ENCODE data around the gene MUC5B.
"Not testable (repeated sequence)": the region's sequence is repeated elsewhere in the genome, so short reads cannot be mapped to it uniquely, and the experiment has no call there.

The MUC5B gene

GRCh38 chr11:1203505-1204271, 19.2 kb upstream of the MUC5B start:
- no peak for DNase-seq

DNA sequence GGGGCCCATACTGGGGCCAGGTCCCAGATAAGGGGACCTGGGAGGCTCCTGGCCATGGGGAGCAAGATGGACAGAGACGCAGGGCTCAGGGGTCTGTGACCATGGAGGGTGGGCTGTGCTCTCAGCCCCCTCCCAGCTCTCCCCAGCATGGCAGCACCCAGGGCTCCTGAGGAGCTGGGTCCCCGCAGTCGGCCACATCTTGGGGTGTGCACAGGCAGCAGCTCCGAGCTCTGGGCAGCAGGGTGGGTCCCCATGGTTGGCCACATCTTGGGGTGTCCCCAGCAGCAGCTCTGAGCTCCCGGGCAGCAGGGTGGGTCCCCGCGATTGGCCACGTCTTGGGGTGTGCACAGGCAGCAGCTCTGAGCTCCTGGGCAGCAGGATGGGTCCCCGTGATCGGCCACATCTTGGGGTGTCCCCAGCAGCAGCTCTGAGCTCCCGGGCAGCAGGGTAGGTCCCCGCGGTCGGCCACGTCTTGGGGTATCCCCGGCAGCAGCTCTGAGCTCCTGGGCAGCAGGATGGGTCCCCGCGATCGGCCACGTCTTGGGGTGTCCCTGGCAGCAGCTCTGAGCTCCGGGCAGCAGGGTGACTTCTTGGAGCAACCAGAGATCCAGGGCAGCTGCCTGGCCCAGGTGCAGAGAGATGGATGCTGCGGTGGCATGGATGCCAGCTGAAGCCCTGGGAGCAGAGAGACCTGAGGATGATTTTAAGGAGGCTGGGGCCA, 18.3 kb upstream of the MUC5B start:
- DNase-seq: no peak

DNA sequence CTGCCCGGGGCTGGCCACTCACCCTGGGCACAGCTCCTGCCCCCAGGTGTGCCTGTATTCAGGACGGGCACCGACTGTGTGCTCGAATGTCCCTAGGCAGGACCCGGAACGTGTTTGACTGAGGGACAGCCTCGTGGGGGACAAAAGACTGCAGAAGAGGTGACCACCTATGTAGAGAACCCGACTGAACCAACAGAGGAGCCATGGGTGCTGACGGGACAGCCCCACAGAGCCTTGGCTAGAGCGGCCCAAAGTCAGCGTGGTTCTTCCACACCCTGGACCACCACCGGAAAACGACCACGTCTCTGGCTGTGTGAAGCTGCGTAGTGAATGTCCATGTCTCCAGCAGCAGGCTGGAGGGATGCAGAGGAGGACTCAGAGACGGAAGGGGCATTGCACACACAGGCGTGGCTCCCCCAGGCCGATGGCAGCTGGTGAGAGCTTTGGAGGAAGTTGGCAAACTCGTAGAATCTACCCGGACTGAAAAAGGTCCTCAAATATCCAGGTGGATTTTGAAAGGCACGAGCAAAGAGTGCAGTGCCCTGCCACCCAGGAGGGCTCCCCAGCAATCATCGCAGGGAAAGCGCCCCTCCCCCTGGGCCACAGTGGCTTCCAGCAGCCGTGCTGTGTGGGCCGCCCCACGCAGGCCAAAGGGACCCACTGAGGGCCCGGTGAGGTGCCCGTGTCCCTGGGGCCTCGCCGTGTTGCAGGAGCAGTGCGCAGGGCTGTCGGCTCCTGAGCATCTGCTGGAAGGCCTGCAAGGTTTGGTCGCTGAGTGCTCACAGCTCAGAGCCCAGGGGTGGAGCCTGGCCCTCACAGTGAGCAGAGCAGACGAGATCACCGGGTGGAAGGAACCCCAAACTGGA, 17.5 kb upstream of the MUC5B start:
- DNase-seq: no peak

DNA sequence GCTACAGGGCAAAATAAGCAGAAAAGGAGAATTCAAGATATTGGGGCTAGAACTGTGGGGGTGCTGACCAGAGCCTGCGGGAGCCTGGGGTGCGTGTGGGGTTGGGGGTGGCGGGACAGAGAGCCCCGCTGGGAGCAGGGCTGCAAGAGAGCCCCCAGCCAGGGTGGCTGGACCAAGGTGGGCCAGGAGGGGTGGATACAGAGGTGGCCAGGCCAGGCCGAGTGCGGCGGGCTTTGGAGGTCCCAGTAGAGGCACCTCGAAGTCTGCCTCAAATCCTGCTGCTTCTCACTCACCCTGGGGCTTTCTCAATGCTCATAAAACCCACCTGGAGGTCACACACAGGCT, 16.9 kb upstream of the MUC5B start:
- DNase-seq: no peak

DNA sequence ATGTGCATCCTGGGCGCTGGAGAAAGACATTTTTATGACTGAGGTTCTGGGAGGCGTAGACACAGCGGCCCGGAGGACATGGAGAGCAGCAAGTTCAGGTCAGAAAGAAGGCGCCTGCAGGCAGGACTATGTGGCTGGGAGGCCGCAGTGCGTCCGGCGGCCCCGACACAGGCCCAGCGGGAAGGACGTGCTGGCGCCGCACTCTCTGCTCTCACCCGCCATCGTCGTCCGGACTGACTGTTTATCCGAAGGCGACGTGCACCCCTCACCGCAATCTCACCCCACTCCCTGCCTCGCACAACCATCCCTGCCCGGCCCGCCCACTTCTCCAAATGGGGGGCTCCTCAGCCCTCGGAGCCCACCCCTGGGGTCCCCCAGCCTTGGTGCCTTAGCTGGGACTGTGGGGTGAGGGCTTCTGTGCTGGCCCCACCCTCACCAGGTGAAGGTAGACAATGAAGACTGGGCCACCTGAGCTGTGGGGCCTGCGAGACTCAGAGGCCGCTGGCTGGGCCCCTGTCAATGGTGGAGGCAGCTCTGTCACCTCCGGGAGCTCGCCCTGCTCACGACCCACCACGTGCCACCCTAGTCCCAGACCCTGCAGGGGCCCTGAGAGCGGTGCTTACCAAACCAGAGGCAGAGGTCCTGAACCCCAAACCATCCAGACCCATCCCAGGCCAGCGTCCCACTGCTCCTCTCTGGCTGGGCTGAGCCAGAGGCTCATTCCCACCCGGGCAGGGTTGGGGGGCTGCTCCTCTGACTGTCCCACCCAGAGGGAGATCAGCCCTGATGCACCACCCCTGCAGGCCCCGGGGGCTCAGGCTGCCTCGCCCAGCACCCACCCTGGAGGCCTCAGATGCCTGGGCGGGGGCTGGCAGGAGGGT, 16.2 kb upstream of the MUC5B start:
- DNase-seq: no peak

- no peak for DNase-seq
These were observed 15.3 kb upstream of the MUC5B start for GRCh38 chr11:1207401-1208143.

DNA sequence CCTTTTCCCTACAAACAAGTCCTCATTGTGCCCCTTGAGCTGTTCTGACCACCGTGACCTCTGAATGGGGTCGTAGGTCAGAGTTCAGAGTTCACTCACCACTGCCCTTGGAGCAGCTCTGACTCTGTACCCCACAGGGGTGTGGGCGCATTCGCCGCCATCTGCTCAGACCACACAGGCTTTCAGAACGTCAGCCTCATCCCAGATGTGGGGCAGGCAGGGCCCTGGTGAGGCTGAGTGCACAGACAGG, 14.8 kb upstream of the MUC5B start:
- DNase-seq: no peak

GRCh38 chr11:1208394-1209261, 14.2 kb upstream of the MUC5B start:
- DNase-seq: no peak

- no peak for DNase-seq
These were observed 13.4 kb upstream of the MUC5B start for GRCh38 chr11:1209371-1210057.

DNA sequence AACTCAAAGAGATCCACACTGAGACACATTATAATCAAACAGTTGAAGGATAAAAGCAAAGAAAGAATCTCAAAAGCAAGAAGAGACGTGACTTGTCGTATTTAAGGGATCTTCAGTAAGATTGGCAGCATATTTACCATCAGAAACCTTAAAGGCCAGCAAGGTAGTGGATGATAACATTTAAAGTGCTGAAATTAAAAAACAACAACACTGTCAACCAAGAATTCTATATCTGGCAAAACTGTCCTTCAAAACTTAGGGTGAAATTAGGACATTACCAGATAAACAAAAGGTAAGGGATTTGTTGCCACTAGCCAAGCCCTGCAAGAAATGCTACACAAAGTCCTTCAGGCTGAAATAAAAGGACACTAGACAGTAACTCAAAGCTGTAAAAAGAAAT, 11.0 kb upstream of the MUC5B start:
- no peak for DNase-seq

DNA sequence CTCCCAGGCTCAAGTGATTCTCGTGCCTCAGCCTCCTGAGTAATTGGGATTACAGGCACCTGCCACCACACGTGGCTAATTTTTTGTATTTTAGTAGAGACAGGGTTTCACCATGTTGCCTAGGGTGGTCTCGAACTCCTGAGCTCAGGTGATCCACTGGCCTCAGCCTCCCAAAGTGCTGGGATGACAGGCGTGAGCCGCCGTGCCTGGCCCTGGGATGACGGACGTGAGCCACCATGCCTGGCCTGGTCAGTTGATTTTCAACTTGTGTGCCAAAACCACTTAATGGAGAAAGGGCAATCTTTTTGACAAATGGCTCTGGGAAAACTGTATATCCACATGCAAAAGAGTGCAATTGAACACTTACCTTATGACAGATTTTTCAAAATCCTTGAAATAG, 7.0 kb upstream of the MUC5B start:
- DNase-seq: not testable (repeated sequence)

DNA sequence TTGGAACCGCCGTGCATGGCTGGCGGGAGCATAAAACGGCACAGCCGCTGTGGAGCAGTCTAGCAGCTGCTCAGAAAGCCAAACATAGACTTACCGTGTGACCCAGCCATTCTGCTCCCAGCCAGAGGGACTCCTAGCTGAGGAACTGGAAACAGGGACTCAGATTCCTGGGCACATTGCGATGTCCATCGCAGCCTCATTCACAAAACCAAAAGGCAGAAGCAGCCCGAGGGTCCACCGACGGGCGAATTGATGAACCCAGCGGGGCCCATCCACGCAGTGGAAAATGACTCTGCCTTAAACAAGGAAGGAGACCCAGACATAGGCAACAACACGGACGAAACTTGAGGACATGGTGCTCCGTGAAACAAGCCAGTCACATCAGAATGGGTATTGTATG, 5.7 kb upstream of the MUC5B start:
- DNase-seq: no peak

GRCh38 chr11:1218256-1218787, 4.5 kb upstream of the MUC5B start:
- no peak for DNase-seq

GRCh38 chr11:1218788-1219445, 3.9 kb upstream of the MUC5B start:
- DNase-seq: no peak

GRCh38 chr11:1219446-1219833, 3.4 kb upstream of the MUC5B start:
- DNase-seq: no peak

- DNase-seq: no peak
These were observed 2.7 kb upstream of the MUC5B start for GRCh38 chr11:1219834-1220815.

DNA sequence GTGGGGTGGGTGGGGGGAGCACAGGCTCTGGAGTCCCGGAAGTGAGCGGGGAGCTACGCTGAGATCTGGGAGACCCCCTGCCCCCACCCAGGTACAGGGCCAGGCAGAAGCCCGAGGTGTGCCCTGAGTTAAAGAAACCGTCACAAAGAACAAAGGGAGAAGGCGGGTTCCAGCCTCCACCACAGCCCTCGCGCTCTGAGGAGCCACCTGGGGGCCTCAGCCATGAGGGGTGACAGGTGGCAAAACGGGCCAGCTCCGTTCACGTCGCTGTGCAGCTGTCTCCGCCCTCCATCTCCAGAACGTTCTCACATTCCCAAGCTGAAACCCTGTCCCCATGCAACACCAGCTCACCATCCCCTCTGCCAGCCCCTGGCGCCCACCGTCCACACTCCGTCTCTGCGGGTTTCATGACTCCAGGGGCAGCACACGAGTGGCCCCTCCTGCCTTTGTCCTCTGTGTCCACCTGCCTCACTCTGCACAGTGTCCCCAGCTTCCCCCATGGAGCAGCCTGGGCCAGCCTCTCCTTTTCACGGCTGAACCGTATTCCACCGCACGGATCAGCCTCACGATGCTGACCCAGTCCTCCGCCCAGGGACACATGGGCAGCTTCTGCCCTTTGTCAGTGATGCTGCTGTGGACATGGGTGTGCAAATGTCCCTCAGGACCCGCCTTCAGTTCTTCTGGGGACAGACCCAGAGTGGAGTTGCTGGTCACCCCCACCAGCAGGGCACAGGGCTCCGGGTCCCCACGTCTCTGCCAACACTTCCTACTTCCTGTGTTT, 1.7 kb upstream of the MUC5B start:
- no peak for DNase-seq

DNA sequence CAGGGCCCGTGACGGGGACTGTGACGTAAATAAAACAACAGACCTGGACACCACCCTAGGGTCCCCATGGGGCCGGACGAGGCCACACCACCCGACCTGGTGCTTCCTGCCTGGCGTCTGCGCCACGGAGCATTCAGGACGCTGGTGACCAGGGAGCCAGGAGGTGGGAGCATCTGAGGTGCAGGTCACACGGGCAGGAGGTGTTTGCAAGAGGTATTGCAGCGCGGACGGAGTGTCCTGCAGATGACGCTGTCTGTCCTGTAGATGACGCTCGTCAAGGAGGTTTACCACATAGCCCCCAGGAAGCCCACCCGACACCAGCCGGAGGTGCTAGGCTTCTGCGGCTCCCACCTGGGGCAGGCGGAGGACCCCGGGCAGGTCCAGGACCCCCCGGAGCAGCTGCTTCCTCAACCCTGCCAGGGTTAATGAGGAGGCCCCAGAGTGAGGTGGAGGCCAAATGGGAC, 986 bp upstream of the MUC5B start:
- DNase-seq: no peak

Data from fibroblast of skin of right biceps (primary cell).